GM21619 (cell line): ENCODE measurements around the gene ARHGEF16.

Experiments used
- ATAC-seq: cut with Tn5 transposase; IDR thresholded peaks from one replicate; pipeline ENCODE4 v1.9.1; 2021; ENCODE audit not compliant: unreplicated experiment

The ARHGEF16 gene

DNA sequence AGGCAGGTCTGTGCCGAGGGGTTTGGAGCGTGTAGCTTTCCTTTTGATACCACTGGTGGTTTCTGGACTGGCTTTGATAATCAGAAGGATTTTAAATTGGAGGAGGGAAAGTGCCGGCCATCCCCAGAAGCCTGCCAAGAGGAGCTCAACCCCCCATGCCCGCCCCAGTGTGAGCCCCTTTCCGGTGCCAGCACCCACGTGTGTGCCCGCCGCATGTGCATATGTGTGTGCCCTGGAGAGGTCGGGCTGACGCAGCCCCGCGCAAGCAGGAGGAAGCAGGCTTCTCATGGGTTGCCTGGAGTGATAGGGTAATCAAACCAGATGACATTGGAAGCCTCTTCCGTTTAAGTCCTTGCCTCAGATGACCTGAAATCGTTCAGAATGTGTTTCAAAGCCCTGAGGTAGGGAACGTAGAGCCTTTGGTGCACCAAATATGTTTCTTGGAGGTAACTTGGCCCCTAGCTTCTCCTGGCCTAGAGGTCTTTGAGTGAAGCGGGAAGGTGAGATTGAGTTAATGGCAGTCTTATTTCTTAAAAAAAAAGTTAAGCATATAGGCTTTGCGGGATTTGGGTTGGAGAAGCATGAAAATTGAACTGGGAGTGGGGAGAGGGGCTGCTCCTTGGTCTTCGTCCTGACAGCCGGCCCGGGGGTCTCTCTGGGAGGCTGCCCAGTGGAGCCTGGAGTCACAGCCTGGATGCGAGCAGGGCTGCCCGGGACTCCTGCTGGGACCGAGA, 34.1 kb upstream of the ARHGEF16 start:
- ATAC-seq: no peak

DNA sequence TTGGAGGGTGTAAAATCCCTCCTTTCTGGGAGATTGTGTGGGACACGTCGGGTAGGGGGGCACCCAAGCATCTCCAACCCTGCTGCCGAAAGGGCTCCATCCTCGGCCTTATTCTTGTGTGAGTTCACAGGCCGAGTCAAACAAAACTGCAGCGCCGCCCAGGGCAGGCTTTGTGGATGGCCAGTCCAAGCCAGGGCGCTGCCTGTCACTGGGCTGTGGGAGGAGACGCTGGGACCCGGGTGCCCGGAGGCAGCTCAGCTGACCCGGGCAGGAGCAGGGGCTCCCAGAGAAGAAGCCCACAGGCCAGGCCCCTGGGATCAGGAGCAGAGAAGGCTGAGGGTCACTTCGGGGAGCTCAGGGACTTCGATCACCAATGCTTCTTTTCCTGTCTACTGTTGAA, 31.8 kb upstream of the ARHGEF16 start:
- no peak for ATAC-seq

DNA sequence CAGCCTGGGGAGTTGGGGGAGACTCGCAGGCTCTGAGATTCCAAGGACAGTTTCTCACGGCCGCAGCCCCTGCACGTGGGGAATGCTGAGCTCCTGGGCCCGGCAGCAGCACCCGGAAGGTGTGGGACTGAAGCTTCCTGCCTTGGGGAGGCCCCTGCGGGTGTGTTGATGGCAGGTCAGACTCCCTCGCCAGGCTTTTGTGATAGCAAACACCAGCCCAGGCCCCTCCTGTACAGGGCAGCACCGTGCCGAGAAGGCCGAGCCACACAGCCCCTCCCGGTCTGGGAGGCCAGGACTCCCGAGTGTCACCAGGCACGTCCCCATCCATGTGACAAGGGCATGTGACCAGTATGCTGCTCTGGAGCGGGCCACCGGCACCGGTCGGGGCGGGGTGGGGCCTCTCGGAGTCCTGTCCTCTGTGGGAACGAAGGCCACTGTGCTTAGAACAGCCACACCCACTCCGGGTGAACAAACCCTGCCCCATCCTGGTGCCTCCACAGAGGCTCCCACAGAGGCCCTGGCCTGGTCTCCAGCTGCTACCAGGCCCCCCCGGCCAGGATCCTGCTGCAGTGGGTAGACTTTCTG, 31.1 kb upstream of the ARHGEF16 start:
- ATAC-seq: no peak

DNA sequence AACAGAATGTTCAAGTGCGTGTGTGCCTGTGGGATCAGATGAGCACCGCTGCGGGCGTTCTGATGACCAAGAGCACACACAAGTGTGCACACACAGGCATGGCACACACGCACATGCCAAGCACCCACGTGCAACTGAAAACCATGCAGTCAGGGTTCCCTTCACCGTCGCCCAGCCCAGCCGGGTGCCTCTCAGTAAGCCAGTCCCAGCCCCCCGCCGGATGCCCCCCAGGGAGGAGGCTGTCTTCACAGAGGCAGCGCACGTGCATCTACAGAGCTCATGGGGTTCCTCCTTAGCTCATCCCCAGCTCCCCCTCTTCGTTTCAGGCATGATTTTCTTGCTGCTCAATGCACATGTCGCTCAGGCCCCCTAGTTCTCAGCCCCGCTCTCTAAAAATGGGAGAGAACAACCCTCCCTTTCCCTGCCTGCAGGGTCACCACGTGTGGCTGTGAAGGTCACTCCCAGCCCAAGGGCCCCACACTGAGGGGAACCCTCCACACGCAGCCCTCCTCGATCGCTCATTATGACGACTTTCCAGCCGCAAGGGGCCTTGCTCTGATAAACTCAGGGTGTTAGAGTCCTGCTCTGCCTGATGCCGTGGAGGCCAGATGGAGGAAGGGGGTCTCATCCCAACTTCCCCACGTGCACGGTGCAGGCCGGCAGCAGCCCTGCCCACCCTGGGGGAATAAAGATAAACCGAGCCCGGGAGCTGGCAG, 30.4 kb upstream of the ARHGEF16 start:
- no peak for ATAC-seq

DNA sequence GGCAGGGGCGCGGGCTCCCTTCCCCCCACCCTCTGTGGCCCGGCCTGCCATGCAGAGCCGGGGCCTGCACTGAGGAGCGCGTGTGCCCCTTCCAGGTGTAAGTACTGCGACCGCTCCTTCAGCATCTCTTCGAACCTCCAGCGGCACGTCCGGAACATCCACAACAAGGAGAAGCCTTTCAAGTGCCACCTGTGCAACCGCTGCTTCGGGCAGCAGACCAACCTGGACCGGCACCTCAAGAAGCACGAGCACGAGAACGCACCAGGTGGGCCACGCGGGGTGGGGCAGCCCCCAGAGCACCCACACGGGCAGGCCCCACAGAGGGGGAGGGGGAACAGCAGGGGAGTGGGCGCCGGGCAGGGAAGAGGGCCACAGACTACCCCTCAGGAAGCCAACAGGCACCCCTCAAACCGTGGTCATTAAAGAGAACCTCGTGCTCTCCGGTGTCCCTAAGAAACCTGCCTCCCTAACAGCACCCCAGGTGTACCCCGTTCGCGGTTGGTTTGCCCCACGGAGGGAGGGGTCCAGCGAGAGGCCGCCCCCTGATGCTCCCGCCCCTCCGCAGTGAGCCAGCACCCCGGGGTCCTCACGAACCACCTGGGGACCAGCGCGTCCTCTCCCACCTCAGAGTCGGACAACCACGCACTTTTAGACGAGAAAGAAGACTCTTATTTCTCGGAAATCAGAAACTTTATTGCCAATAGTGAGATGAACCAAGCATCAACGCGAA, 28.8 kb upstream of the ARHGEF16 start:
- no peak for ATAC-seq

DNA sequence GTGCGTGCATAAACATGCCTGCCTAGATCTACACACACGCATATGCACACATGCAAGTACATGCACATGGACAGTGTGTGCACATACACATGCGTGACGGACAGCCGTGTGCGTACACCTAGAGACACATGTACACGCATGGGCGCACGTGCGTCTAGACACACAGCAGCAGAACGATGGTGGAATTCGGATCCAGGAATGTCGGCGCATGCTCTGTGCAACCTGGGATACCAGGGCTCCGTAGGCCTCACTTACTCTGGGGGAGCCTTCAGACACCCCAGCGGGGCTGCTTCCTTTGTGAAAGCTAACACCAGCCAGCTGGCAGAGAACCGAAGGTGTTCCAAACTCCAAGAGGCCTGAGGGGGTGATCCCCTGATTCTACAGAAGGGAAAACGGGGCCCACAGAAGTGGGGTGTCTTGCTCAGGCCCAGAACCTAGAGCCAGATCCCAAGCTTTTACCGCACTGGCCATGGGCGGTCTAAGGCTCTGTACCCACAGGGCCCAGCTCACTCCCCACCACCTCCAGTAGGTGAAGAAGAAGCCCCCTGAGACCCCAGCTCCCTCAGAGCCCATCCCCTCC, 27.4 kb upstream of the ARHGEF16 start:
- ATAC-seq: no peak

DNA sequence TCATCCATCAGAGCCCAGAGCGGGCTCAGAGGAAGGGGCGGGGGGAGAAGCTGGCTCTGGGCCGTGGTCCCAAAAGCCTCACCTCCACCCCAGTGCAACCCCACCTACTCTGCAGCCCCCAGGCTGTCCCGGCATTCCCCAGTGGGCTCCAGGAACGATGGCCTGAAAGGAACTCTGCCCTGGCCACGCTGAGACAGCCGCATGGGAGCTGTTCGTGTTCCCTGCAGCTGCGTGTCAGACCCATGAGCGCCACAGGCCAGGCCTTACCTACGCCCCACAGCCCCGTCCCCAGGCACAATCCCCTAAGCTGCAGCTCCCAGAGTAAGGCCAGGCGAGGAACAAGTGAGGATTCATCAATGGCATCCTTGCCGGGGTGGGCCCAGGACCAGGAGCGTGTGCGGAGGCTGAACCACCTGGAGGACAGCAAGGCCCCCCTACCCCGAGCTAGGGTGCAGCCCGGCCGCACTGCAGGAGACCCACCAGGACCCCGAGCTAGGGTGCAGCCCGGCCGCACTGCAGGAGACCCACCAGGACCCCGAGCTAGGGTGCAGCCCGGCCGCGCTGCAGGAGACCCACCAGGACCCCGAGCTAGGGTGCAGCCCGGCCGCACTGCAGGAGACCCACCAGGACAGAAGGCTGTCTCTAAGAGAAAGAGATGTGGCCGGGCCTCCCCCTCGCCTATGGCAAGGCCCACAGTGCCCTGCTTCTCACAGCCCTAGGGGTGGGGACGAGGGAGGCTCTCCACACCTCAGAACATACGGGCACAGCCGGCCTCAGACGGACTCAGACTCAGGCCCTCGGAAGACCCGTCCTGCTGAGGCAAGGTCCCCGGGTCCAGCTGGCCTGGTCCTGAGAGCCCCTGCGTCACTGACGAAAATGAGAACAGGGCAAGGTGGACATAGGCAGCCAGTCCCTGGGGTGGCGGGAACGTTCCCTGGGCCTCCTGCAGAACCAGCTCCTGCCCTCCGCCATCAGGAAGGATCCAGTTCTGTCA, 26.5 kb upstream of the ARHGEF16 start:
- ATAC-seq: no peak

DNA sequence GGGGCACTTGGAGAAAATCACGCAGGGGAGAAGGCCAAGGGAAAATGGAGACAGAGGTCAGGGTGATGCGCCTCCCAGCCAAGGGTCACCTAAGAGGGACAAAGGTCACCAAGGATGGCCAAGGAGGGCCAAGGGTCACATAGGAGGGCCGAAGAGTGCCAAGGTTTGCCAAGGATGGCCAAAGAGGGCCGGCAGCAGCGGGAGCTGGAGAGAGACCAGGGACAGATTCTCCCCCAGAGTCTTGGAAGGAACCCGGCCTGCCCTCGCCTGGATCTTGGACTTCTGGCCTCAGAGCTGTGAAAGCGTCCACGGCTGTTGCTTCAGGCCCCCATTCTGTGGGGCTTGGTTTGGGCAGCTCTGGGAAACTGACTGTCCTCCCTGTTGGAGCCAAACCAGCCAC, 25.6 kb upstream of the ARHGEF16 start:
- ATAC-seq: no peak

DNA sequence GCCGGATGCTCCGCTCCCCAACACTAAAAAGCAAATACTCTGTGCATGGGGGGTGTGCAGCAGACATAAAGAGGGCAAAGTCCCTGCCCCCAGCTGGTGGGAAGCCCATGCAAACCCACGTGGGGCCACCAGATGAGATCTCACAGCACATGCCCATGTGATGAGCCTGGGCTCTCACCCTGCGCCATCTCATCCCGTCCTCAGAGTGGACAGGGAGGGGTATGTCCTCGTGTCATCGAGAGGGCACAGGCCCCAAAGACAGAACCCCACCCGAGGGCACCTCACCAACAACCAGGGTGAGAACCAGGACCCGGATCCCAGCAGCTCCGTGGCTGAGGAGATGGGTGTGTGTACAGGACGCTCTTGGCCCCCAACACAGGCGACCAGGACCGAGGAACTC, 25.1 kb upstream of the ARHGEF16 start:
- ATAC-seq: no peak

DNA sequence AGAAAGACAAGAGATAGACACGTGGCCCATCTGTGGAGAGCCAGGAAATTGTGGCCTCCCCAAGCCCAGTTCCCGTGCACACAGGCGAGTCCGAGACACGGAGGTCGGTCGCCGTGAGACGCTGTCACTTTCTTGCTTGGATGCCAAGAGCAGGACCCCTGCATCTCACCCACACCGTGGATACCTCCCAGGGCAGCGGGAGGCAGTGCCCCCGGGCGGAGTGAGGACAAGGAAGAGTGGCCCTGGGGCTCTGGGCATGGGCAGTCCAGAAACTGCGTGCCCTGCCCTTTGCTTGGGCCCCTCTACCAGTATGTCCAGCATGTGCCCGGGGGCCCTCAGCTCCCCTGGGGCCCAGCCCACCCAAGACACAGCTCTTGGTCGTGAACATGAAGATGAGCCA, 24.7 kb upstream of the ARHGEF16 start:
- no peak for ATAC-seq

DNA sequence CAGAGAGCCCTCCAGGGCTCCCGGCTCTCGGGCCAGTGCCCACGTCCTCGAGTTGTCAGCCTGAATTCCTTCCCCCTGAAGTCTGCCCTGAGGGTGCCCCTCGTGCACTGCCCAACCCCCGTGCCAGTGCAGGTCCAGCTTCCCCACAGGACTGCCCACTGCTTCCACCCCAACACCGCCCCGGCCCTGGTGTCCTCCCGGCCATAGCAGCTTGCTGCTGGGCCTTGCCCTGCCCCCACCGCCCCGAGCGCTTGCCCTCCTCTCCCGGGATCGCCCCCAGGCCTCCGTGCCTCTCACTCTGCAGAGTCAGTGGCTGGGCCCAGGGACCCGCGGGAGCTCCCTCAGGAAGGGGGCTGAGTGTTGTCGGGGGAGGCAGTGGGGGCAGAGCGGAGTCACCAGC, 24.1 kb upstream of the ARHGEF16 start:
- ATAC-seq: no peak

DNA sequence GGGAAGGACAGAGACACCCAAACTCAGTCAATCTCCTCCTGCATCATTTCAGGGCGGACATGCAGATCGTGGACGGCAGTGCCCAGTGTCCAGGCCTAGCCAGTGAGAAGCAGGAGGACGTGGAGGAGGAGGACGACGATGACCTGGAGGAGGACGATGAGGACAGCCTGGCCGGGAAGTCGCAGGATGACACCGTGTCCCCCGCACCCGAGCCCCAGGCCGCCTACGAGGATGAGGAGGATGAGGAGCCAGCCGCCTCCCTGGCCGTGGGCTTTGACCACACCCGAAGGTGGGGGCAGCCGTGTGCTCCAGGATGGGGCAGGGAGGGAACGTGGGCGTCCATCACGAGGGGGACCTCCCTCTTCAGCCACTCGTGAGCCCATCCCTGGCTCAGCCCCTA, 23.6 kb upstream of the ARHGEF16 start:
- ATAC-seq: no peak

DNA sequence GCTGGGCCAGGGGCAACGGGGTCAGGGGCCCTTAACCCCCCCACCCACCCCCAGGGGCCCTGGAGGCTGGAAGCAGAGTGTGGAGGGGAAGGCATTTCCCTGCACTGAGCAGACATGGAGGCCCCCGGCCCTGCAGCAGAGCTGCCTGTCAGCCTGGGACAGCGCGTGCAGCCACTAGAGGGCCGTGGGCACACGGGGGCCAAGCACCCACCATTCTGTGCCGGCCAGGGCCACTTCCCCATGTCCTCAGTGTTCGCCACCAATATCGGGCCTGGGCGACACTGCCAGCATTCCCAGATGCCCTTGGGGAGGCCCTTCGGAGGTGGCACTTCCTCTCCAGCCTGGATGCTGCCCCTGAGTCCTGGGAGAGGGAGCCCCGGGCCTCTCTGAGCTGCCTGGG, 23.2 kb upstream of the ARHGEF16 start:
- no peak for ATAC-seq

DNA sequence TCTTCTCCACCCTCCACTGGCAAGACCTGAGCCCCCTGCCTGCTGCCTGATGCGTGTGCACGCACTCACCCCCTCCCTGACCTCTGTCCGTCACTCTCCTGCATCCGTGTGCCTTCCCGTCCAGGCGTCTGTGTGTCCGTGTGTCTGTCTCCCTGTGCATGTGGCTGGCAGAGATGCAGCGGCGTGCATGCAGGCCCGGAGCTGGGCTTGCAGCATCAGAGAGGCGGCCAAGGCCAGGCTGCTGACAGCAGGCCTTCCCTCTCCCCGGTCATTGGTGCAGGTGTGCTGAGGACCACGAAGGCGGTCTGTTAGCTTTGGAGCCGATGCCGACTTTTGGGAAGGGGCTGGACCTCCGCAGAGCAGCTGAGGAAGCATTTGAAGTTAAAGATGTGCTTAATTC, 22.8 kb upstream of the ARHGEF16 start:
- no peak for ATAC-seq

DNA sequence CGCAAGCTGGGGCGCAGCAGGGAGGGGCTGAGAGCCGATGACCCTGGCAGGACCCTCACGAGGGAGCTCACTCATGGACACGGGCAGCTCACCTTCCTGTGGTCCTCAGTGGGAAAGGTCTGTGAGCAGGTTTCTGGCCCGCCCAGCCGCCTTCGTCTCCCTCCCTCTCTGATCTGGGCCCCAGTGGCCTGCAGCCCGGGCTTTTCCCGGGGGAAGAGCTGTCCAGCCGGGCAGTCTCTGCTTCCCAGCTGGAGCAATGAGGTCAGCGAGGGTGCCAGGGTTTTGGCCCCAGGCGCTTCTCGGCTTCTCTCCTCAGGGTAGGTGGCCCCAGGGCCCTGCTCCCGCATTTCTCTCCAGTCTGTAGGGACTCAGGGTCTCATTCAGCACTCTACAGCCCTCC, 22.2 kb upstream of the ARHGEF16 start:
- no peak for ATAC-seq

DNA sequence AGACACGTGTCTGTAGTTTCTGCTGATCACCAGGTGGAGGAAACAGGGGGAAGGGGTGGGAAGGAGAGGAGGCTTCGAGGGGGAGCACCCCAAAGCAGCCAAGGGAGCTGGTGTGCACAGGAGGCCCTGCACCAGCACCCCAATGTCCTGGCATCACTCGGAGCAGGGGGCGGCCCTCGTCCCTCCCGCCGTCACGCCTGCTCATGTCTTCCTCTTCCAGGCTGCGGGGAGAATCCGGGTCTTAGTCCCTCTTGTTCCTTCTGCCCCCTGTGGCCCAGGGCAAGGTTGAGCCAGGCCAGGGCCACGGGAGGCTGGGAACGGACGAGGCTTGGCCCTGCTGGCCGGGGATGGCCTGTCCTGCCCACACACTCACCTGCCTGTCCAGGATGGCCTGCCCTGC, 21.4 kb upstream of the ARHGEF16 start:
- no peak for ATAC-seq

DNA sequence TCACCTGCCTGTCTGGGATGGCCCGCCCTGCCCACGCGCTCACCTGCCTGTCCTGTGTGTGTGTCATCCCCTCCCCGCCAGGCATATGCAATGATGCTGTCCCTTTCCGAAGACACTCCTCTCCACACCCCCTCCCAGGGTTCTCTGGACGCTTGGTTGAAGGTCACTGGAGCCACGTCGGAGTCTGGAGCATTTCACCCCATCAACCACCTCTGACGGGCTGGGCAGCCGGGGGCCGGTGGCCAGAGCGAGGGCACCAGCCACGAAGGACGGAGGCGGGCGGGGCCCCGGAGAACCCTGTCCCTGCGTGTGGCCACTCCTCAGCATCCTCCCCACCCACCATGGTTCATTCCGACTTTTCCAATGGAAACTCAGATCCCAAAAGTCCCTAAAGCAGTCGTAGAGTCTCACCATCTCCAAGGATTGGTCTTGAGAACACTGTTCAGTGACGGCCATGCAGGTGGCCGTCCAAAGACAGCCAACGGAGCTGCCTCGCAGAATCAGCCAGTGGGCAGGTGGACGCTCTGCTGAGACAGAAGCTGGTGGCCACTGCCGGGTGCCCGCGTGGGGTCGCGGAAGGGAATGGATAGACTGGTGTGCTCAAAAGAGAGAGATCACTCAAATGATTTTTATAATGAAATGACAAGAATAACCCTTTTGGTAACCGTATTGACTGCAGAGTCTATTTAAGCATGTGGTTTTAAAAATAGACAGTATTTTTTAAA, 20.7 kb upstream of the ARHGEF16 start:
- ATAC-seq: no peak

DNA sequence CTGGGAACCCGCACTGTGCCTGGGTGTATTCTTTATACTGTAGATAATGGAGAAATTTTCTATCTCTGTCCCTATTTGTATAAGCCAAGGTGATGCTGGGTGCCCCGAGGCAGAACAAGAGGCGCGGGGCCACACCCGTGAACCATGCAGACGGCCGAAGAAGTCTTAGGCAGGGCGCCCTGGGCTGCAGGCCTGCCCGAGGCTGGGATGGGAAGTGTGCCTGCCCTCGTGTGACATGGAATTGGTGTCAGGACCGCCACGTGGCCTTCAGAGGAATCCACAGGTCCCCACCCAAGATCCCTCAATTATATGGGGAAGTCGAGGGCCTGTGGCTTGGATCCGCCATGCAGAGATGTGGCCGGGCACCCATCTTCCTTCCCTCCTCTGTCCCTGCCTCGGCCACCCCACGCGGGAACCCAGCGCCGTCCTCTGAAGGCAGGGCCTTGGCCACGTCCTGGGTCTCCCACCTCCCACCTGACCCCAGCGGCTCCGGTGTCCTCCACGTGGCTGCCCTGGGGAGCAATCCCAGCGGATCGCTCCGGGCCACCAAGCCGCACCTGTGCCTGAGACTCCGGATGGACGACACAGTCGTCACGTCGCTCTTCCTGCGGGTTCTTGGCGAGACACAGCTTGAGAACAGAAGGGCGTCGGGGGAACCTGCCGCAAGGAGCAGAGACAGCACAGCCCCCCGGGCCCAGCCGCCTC, 19.9 kb upstream of the ARHGEF16 start:
- ATAC-seq: no peak

DNA sequence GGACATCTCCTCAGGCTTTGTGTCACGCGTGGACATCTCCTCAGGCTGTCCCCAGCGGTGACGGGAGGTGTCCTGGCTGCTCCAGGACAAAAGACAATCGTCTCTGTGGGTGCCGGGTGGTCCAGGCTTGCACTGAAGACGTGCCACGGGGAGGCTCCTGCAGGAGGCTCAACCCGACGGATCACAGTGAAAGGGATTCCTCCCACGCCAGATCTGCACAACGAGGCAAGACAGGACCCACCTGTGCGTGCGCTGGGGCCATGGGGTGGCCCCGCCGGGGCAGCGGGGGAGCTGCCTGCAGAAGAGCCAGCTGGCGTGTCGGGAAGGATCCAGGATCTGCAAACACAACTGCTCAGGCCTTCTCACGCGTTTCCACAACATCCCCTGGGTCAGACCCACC, 18.8 kb upstream of the ARHGEF16 start:
- ATAC-seq: no peak
